ENCODE results near the gene ZNF205. TPM values are rescaled to one million over a fixed set of nuclear protein-coding genes. Genes with fewer than 3 reads are reported as not detected.

ZNF205 gene
- total and polyA plus RNA-seq, 2 of the 13 experiments (the other 11 are each of a cell fraction or from before 2014, with no cell fraction given), result 5.8 to 10.2 TPM

- TF ChIP-seq RXRA (CRISPR knock-in tag; IDR thresholded peaks at IDR 0.05) (peak; percentile 53; the same call in 1 of the 2 replicates), ZFP36L1 (CRISPR knock-in tag; IDR thresholded peaks at IDR 0.05) (0 out of 2 replicates have a peak, but pooled peaks have one; percentile 19), ZNF17 (CRISPR knock-in tag; IDR thresholded peaks at IDR 0.05) (no peak), SAP130 (CRISPR knock-in tag; IDR thresholded peaks at IDR 0.05; ENCODE audit: low read depth) (peak; percentile 69), MED8 (CRISPR knock-in tag; IDR thresholded peaks at IDR 0.05; ENCODE audit: insufficient replicate concordance) (peak; percentile 38)
- TF ChIP-seq, protein P1, sequence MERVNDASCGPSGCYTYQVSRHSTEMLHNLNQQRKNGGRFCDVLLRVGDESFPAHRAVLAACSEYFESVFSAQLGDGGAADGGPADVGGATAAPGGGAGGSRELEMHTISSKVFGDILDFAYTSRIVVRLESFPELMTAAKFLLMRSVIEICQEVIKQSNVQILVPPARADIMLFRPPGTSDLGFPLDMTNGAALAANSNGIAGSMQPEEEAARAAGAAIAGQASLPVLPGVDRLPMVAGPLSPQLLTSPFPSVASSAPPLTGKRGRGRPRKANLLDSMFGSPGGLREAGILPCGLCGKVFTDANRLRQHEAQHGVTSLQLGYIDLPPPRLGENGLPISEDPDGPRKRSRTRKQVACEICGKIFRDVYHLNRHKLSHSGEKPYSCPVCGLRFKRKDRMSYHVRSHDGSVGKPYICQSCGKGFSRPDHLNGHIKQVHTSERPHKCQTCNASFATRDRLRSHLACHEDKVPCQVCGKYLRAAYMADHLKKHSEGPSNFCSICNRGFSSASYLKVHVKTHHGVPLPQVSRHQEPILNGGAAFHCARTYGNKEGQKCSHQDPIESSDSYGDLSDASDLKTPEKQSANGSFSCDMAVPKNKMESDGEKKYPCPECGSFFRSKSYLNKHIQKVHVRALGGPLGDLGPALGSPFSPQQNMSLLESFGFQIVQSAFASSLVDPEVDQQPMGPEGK (CRISPR knock-in tag; IDR thresholded peaks at IDR 0.05), result peak; percentile 83
These were observed 25.7 kb upstream of the ZNF205 start (continued) for GRCh38 chr16:3086596-3087242.

GRCh38 chr16:3087243-3088235 is 24.8 kb upstream of the ZNF205 start:
- in situ Hi-C loops (cut with HindIII; ENCODE audit: extremely low pct_ligation_motif_present, low pct_unique_long_range_greater_than_20kb), result no loop called here
- WGBS (ENCODE audit: low lambda C conversion rate), result 53% methylated on average over 12 of the region's 18 CpGs
- 0 out of 2 replicates have a peak, but pooled peaks have one; percentile 16 for TF ChIP-seq ZNF564 (CRISPR knock-in tag; IDR thresholded peaks at IDR 0.05)
- TF ChIP-seq RXRA (CRISPR knock-in tag; IDR thresholded peaks at IDR 0.05), result no peak
- TF ChIP-seq NFRKB (IDR thresholded peaks at IDR 0.05), result no peak
- TF ChIP-seq, protein P2, sequence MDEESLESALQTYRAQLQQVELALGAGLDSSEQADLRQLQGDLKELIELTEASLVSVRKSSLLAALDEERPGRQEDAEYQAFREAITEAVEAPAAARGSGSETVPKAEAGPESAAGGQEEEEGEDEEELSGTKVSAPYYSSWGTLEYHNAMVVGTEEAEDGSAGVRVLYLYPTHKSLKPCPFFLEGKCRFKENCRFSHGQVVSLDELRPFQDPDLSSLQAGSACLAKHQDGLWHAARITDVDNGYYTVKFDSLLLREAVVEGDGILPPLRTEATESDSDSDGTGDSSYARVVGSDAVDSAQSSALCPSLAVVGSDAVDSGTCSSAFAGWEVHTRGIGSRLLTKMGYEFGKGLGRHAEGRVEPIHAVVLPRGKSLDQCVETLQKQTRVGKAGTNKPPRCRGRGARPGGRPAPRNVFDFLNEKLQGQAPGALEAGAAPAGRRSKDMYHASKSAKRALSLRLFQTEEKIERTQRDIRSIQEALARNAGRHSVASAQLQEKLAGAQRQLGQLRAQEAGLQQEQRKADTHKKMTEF (CRISPR knock-in tag; IDR thresholded peaks at IDR 0.05), result peak; percentile 19; the same call in 1 of the 2 replicates
- TF ChIP-seq ZMYM2 (CRISPR knock-in tag; IDR thresholded peaks at IDR 0.05), result 0 out of 2 replicates have a peak, but pooled peaks have one; percentile 40
- TF ChIP-seq ZNF460 (CRISPR knock-in tag; IDR thresholded peaks at IDR 0.05; ENCODE audit: borderline replicate concordance), result no peak
- peak; percentile 12; the same call in 1 of the 2 replicates for TF ChIP-seq ZNF274 (CRISPR knock-in tag; IDR thresholded peaks at IDR 0.05)
- TF ChIP-seq FOXO4 (CRISPR knock-in tag; conservative IDR thresholded peaks at IDR 0.05), result no peak
- peak; percentile 24; the same call in 1 of the 2 replicates for TF ChIP-seq ZNF629 (CRISPR knock-in tag; conservative IDR thresholded peaks at IDR 0.05)
- TF ChIP-seq NR2F1 (CRISPR knock-in tag; IDR thresholded peaks at IDR 0.05), result peak in 1 of 2 experiments; percentile 38; a peak in 2 of 4 replicates

More at GRCh38 chr16:3087243-3088235, 24.8 kb upstream of the ZNF205 start:
- ATAC-seq, result peak; percentile 84
- peaks cover 46% of the 10 kb centered on the region for H3K4me1 ChIP-seq (ENCODE audit: insufficient read depth, low read length)
- no peaks in the 10 kb centered on the region for H3K9me3 ChIP-seq (ENCODE audit: low read length)
- peak overlapping the region; percentile 59 for H3K27ac ChIP-seq (ENCODE audit: extremely low read length, insufficient read depth, low read length)
- BruUV-seq (replicated peaks), result no TSS peak
- intact Hi-C loops (cut with micrococcal nuclease; ENCODE audit: unreplicated experiment), result loop anchor here (1.0 kb wide), 1 partner anchor 28 kb away; no protein-coding TSS in a partner anchor
- peaks cover 0 to 5% of the 10 kb centered on the region in 2 experiments; a peak in 2 of 5 replicates for H3K27me3 ChIP-seq (ENCODE audit: control insufficient read depth in 1 of 2, insufficient read depth in 2 of 2, low read length in 2 of 2)
- H3K4me2 ChIP-seq (ENCODE audit: low read depth, low read length), result peak overlapping the region; percentile 93
- no peaks in the 10 kb centered on the region for H4K20me1 ChIP-seq (ENCODE audit: insufficient read depth, low read length)
- DNase-seq (ENCODE audit: low spot score), result no peak
- H3K9ac ChIP-seq (ENCODE audit: insufficient read depth, low read depth, low read length), result peak overlapping the region; percentile 72
- CTCF ChIA-PET (ENCODE audit: low intra/inter-chr PET ratio, low total read pairs), result interaction anchor here (1.7 to 2.3 kb wide), 2 partner anchors 13 to 28 kb away, joined by 4 to 7 read pairs; no protein-coding TSS in a partner anchor
- H3K36me3 ChIP-seq (replicated peaks in 1 of 2; ENCODE audit: control insufficient read depth in 1 of 2, insufficient read depth in 2 of 2, low read length in 2 of 2), result no peaks in the 10 kb centered on the region
- POLR2A ChIA-PET, result interaction anchor here (0.5 to 3.0 kb wide), 17 partner anchors 8 to 1449 kb away, joined by 3 to 38 read pairs (median 5); partner anchors contain the start of genes IL32, ZNF213 and ZSCAN10
- no peaks in the 10 kb centered on the region for H3K79me2 ChIP-seq (ENCODE audit: insufficient read depth, low read length)
- H2AFZ ChIP-seq (ENCODE audit: low read length), result no peak overlapping the region
- peak; percentile 55 for FAIRE-seq
- peak overlapping the region; percentile 51 to 79 (median 63) for H3K4me3 ChIP-seq (replicated peaks in 1 of 3; ENCODE audit: insufficient read depth in 1 of 3, low read depth in 2 of 3, low read length in 3 of 3)

Measured in HepG2 (cell line).